Measurements from ENCODE around the gene AFF3. TPM values are rescaled to one million over a fixed set of nuclear protein-coding genes. Genes with fewer than 3 reads are reported as not detected.

Gene AFF3
- total and polyA plus RNA-seq, 2 of the 8 experiments (the other 6 are each of a cell fraction or from before 2014, with no cell fraction given) = 0.27 to 3.0 TPM

- H4K5ac ChIP-seq (ENCODE audit: insufficient read length, low read depth, low read length) = no peak overlapping the region
- TF ChIP-seq CTBP2 (IDR thresholded peaks at IDR 0.05; ENCODE audit: borderline replicate concordance, insufficient read depth, insufficient read length, low read length) (no peak), SIX5 (IDR thresholded peaks at IDR 0.05; ENCODE audit: low read depth, low read length) (no peak), RBBP5 (IDR thresholded peaks at IDR 0.05; ENCODE audit: borderline replicate concordance, low read depth, low read length) (no peak), SRF (IDR thresholded peaks at IDR 0.05; ENCODE audit: low read depth, low read length) (no peak), NANOG (IDR thresholded peaks at IDR 0.05; ENCODE audit: insufficient read depth, low read depth, low read length, poor library complexity, severe bottlenecking) (no peak), TAF1 (IDR thresholded peaks at IDR 0.05; ENCODE audit: low read depth, low read length) (no peak), FOSL1 (IDR thresholded peaks at IDR 0.05; ENCODE audit: insufficient read depth, low read depth, low read length) (no peak), RFX5 (IDR thresholded peaks at IDR 0.05; ENCODE audit: borderline replicate concordance, low read depth, low read length) (no peak)
- TF ChIP-seq, protein P1, sequence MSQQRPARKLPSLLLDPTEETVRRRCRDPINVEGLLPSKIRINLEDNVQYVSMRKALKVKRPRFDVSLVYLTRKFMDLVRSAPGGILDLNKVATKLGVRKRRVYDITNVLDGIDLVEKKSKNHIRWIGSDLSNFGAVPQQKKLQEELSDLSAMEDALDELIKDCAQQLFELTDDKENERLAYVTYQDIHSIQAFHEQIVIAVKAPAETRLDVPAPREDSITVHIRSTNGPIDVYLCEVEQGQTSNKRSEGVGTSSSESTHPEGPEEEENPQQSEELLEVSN (IDR thresholded peaks at IDR 0.05) = no peak
- H3K4ac ChIP-seq (replicated peaks; ENCODE audit: insufficient read length, low read depth, low read length) = no peak overlapping the region
- peaks cover 0 to 2% of the 10 kb centered on the region in 2 experiments for H4K20me1 ChIP-seq (replicated peaks in 1 of 2; ENCODE audit: control insufficient read depth in 1 of 2, insufficient read depth in 2 of 2, low read length in 2 of 2)
- ChIA-PET CTCF (ENCODE audit: partially characterized antibody) (interaction anchor here (0.6 to 2.0 kb wide), 3 partner anchors 10 to 387 kb away, joined by 3 to 6 read pairs (median 6); no protein-coding TSS in a partner anchor), POLR2A (ENCODE audit: partially characterized antibody) (no interaction called here)
- H3K79me1 ChIP-seq (ENCODE audit: low read depth, low read length) = no peaks in the 10 kb centered on the region
- H2BK12ac ChIP-seq (ENCODE audit: low read depth, low read length) = no peak overlapping the region
- no peak overlapping the region for H2BK20ac ChIP-seq (ENCODE audit: low read length)
- no peak overlapping the region for H3K4me2 ChIP-seq (ENCODE audit: insufficient read depth in 1 of 2, low read depth in 2 of 2, low read length in 2 of 2)
- H3K14ac ChIP-seq (ENCODE audit: insufficient read length) = peak overlapping the region; percentile 6
- 86% methylated on average over 7 of the region's 7 CpGs; no CpG with 5 or more reads in 1 of the 2 experiments for WGBS, 2 experiments (ENCODE audit: extremely low coverage in 1 of 2, insufficient coverage in 1 of 2, insufficient read length in 1 of 2, insufficient replicate concordance in 2 of 2, low coverage in 1 of 2, low lambda C conversion rate in 2 of 2, missing lambda C conversion rate in 1 of 2)
- H3K9ac ChIP-seq (replicated peaks in 1 of 4; ENCODE audit: extremely low read depth in 1 of 4, low read depth in 3 of 4, low read length in 3 of 4) = no peak overlapping the region
- no peak overlapping the region for H2BK5ac ChIP-seq (ENCODE audit: low read depth, low read length)
- H4K8ac ChIP-seq (ENCODE audit: extremely low read depth, insufficient read depth, low read length) = no peak overlapping the region
- H3K23me2 ChIP-seq (ENCODE audit: low read depth, low read length) = no peaks in the 10 kb centered on the region
- no peaks in the 10 kb centered on the region for H3K9me3 ChIP-seq (ENCODE audit: insufficient read depth in 2 of 2, low read depth in 1 of 2, low read length in 1 of 2)
- no peaks in the 10 kb centered on the region for H3K79me2 ChIP-seq (ENCODE audit: control insufficient read depth in 1 of 2, insufficient read depth in 2 of 2, low read length in 2 of 2)
- H2BK15ac ChIP-seq (ENCODE audit: low read length) = no peak overlapping the region
- no peaks in the 10 kb centered on the region for H3K36me3 ChIP-seq (ENCODE audit: control insufficient read depth in 2 of 4, insufficient read depth in 4 of 4, low read length in 3 of 4)
- DNase-seq (ENCODE audit: low read depth in 1 of 2, low spot score in 2 of 2) = no peak
- H3K23ac ChIP-seq (ENCODE audit: insufficient read length) = no peak overlapping the region
- H2BK120ac ChIP-seq (replicated peaks; ENCODE audit: low read depth, low read length) = no peak overlapping the region
- no peaks in the 10 kb centered on the region for H3K4me1 ChIP-seq (replicated peaks in 1 of 4; ENCODE audit: control insufficient read depth in 3 of 4, insufficient read depth in 4 of 4, low read length in 3 of 4)
- no peak overlapping the region for H3K4me3 ChIP-seq (ENCODE audit: extremely low read depth in 1 of 4, insufficient read depth in 2 of 4, low read depth in 3 of 4, low read length in 4 of 4)
- no peak for FAIRE-seq
- no peak overlapping the region for H4K91ac ChIP-seq (replicated peaks; ENCODE audit: insufficient read length, low read length)
- H3K56ac ChIP-seq (replicated peaks; ENCODE audit: insufficient read length, low read depth, low read length) = no peak overlapping the region
- no peak overlapping the region for H2AFZ ChIP-seq (ENCODE audit: low read length)
- H3K27me3 ChIP-seq (replicated peaks in 1 of 4; ENCODE audit: control insufficient read depth in 3 of 4, extremely low read depth in 1 of 4, insufficient read depth in 3 of 4, low read length in 3 of 4) = no peaks in the 10 kb centered on the region
- no peak overlapping the region for H3K27ac ChIP-seq (ENCODE audit: low read depth, low read length)
- no peak overlapping the region for H3K18ac ChIP-seq (ENCODE audit: extremely low read depth, low read length)
- H2AK5ac ChIP-seq (ENCODE audit: low read depth, low read length) = no peak overlapping the region
These were observed 266.7 kb downstream of the AFF3 start for GRCh38 chr2:99875627-99876201.
